Tibial nerve (tissue), 3 donors: ENCODE results near the gene NOS3.

Experiments
- CTCF ChIP-seq, 5 experiments: fragments of 200-600 bp in 3 of 5; fragments of 450-650 bp in 2 of 5; sonication (generic) in 3 of 5; IDR thresholded peaks; one replicate each; pipeline ENCODE4 v1.5.1; 2016 to 2019; ENCODE audit warnings: antibody characterized with exemption in 5 of 5, mild to moderate bottlenecking in 3 of 5, moderate library complexity in 2 of 5
- POLR2A ChIP-seq, 2 donors: fragments of 450-650 bp; IDR thresholded peaks; one replicate each; pipeline ENCODE4 v1.6.1; 2017; ENCODE audit warnings: antibody characterized with exemption in 2 of 2, mild to moderate bottlenecking in 2 of 2, moderate library complexity in 2 of 2

GRCh38 chr7:151012031-151012692, 21.3 kb downstream of the NOS3 start:
- TF ChIP-seq POLR2A (IDR thresholded peaks at IDR 0.05) = no peak
- TF ChIP-seq CTCF (IDR thresholded peaks at IDR 0.05) = no peak
